Right lung (tissue), 5 donors: ENCODE results near the gene CCDC38. TPM values are rescaled to one million over a fixed set of nuclear protein-coding genes. Genes with fewer than 3 reads are reported as not detected.

Experiments used
- DNase-seq, 2 donors: peaks; one replicate each; pipeline ENCODE4 v3.0.0-alpha.2; 2013
- polyA plus RNA-seq, 5 donors: library from polyadenylated mRNA; unstranded; fragments of 120-200 nt; gene quantifications; one replicate each; pipeline versions ENCODE4 v1.2.1 to v1.2.3, GENCODE V29; 2013; ENCODE audit warnings: inconsistent platforms in 1 of 5, low replicate concordance in 1 of 5; ENCODE audit not compliant: insufficient read length in 5 of 5, insufficient read depth in 1 of 5

Gene CCDC38
- polyA plus RNA-seq, 5 donors = 0.28 to 0.96 (median 0.90) TPM

DNA sequence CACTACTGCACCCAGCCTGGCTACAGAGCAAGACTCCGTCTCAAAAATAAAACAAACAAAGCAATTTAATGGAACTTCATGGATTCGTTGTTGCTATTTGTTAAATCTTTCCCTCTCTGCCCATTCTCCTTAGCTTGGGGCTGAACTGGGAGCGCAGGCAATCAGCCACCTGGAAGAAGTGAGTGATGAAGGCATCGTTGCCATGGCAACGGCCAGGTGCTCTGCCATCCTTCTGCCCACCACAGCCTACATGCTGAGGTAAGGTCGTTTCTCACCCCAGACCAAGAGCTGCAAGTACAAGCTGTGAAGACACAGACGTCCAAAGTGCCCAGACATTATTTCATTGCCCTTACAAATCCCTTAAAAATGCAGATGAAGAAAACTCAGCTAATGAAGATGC is 19.8 kb upstream of the CCDC38 start:
- no peak for DNase-seq

DNA sequence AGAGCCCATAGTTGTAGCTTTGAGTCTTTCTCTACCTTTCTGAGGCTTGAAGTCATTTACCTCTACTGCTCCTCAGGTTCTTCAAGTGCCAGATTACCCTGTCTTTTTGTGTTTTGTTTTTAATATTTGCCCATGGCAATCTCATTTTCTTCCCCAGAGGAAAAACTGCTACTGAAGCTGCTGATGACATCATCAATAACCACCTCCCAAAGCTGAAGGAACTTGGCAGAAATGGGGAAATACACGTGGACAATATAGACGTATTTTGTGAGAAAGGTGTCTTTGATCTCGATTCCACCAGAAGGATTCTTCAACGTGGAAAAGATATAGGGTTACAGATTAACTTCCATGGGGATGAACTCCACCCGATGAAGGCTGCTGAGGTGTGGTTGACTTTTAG is 17.8 kb upstream of the CCDC38 start:
- DNase-seq = no peak

DNA sequence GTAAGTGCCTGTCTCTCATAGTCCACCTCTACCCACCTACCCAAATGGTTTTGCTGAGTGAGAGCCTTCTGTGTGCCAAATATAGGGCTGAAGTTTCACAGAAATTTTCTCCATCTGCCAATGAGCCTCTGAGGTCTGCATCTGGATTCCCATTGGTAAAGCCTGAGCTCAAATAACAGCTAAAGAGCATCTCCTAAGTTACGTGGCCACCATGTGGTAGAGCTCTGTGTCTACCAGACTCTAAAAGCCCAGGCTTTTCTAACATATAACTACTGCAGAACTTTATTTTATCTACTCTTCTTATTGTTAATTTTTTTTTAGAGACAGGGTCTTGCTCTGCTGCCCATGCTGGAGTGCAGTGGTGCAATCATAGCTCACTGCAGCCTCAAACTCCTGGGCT is 16.7 kb upstream of the CCDC38 start:
- no peak for DNase-seq

DNA sequence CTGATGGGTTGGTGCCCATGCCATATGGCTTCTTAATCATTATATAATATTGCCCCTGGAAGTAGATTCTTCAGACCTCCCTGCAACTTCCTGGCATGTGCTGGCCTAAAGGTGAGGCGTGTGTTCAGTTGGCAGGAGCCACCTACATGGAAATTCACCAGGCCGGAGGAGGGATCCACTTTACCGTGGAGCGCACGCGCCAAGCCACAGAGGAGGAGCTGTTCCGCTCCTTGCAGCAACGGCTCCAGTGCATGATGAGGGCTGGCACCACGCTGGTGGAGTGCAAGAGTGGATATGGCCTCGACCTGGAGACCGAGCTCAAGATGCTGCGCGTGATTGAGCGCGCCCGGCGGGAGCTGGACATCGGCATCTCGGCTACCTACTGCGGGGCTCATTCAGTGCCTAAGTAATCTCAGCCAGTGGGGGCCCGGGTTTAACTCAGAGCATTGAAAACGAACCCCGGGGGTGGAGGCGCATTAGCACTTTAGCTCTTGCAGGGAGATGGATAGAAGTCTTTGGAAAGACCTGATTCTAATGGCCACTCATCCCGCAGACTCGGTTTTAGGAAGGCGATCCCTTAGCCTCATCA is 14.2 kb upstream of the CCDC38 start:
- DNase-seq = no peak

DNA sequence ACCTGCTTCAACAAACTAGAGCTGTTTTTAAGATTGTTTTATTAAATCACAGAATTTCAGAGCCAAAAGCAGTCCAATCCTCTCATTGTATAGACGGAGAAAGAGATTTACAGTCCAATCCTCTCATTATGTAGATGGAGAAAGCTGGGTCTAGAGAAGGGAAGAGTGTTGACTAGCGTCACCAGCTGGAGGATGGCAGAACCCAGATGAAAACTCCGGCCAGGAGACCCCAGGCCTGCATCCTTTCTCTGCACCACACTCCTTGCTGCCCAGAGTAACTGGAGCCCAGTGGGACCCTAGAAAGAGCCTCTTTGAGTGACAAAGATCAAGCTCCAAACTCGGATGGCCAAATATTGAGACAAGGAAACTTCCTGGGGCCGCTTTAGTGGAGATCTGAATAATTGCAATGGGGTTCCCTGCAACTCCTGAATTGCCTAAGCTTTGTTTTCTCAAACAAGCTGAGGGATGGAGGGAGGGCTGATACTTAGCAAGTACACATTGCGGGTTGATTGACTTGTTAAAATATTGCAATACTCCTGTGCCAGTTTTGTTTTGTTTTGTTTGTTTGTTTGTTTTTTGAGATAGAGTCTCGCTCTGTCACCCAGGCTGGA is 13.2 kb upstream of the CCDC38 start:
- DNase-seq = no peak

DNA sequence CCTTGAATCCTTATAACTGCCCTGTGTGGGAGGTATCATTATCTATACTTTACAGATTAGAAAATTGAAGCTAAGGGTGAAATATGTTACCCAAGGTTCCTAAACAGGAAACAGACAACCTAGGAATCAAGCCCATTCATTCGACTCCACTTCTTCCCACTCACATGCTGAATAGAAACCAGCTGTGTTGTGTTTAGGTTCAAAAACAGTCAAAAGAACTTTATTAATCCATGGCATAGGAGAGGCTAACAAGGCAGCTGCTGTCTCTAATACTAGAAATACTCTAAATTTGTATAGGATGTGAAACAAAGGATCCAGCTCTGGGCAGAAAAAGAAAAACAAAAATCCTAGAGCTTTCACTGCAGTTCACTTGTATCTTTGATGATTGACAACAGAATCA is 10.6 kb upstream of the CCDC38 start:
- no peak for DNase-seq

DNA sequence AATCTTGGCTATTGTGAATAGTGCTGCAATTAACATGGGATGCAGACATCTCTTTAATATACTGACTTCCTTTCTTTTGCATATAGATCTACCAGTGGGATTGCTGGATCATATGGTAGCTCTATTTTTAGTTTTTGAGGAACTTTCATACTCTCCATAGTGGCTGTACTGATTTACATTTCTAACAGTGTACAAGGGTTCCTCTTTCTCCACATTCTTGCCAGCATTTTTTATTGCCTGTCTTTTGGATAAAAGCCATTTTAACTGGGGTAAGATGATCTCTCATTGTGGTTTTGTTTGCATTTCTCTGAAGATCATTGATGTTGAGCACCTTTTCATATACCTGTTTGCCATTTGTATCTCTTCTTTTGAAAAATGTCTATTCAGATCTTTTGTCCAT is 9.1 kb upstream of the CCDC38 start:
- no peak for DNase-seq

DNA sequence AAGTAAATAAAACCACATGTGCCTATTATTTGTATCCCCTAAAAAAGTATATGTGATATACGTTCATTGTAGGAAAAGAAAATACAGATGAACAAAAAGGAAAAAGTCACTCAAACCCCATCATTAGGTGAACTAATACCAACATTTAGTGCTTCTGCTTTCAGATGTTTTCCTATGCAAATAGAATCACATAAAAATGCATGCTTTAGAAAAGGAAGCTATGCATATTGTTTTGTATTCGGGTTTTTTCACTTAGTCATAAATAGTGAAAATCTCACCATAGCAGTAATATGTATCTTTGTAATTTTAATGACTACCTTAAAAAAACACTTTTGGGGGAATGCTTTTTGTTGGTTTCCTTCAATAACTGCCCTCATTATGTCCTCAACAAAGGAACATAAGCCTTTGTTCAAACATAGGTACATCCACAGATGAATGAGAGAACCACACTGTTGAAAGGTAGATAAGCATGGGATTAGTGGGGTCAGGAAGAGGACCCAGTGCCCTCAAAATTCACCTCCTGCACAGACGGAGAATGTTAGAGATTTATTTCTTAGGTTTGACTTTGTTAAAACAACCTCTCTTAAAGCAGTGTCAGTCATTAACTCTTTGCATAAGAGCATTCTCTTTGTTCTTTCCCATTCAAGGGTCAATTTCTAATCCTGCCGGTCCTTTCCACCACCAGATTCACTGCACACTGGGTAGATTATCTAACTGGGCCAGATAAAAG is 7.2 kb upstream of the CCDC38 start:
- no peak for DNase-seq

DNA sequence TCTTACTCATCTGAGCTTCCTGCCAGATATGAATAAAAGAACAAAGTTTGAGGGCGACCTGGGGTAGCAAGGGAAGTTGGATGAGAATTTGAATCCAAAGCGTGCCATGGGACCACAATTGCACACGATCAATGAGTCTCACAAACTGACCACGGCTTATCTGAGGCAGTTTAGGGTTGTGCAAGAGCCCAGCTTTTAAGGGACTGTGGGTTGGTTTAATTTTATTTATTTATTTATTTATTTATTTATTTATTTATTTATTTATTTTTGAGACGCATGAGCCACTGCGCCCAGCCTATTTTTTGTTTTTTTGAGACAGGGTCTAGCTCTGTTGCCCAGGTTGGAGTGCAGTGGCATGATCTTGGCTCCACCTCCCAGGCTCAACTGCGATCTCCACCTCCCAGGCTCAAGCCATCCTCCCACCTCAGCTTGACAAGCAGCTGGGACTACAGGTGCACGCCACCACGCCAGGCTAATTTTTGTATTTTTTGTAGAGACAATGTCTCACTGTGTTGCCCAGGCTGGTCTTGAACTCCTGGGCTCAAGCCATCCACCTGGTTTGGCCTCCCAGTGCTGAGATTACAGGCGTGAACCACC is 1.8 kb upstream of the CCDC38 start:
- no peak for DNase-seq

DNA sequence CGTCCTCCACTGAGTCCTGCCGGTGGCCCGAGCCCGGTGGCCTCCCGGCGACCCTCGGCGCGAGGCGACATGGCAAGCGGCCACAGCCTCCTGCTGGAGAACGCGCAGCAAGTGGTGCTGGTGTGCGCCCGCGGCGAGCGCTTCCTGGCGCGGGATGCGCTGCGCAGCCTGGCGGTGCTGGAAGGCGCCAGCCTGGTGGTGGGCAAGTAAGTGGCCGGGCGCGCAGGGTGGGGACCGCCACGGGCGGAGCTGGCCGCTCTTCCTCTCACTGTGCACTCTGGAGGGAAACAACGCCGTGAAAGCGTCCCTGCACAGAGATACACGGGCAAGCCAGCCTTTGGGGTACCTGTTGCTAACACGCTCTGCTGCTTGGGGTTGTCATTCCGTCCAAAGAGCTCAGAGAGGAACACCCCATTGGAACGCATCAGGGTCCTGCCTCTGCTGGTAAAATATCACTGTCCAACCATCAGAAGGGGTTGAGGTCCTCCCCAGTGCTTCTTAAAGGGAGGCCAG is 972 bp upstream of the CCDC38 start, which contains the start of gene AMDHD1:
Gene AMDHD1, plus strand, starts transcription at position 2 of the 513 bp plus-strand sequence. Its CDS starts 68 bp downstream, at position 70.
- DNase-seq = peak; percentile 43 to 56

DNA sequence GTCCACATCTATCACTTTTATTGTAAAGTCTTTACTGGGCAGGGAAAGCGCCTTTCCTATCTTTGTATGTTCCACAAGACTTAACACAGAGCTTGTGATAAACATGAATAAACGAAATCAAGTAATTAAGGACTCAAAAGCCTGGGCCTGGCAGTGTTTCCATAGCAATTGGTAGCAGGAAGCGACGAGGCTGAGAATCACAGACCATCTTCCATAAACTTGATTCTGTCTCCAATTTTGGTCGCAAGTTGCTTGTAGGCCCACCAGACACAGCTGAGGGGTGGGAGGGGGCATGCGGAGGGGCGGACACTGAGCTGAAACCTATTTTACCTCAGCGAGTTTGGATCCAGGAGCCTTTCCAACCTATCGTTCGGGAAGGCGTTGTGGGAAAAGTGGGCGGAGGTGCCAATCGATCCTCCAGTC is 302 bp downstream of the CCDC38 start:
- peak; percentile 6 to 8 for DNase-seq

DNA sequence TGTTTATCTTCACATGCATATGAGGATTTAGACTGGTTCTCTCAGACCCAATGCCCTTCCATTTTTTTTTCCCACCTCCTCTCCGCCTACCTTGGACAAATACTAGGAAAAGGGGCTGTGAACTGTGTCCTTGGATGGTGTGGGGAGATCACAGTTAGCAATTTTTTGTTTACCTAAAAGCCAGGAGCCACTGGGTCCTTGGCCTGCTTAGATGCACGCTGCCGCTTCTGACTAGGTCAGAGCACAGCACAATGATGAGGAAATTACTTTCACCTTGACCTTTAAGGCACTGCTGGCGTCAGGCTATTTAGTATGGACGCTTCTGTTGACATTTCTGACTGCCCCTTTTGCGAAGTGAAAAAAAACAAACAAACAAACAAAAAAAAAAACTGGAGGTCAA is 1.9 kb downstream of the CCDC38 start:
- DNase-seq = no peak

DNA sequence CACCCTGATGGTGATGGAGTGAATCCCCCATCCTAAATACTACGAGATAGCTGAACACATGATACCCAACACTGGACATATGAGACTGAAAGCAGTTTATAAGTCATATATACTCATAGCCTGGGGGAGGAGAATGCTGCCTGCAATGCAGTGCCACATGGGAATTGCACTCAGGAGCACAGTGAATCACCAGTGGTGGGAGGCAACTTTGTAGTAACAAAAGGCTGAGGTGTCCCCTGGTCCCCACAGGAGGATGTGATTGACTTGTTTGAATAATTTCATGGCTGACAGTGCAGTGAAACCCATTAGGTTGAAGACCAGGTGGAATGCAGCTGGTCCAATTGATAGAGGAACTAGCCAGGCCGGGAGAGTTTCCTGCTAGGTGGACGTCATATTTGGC is 20.2 kb downstream of the CCDC38 start:
- no peak for DNase-seq

DNA sequence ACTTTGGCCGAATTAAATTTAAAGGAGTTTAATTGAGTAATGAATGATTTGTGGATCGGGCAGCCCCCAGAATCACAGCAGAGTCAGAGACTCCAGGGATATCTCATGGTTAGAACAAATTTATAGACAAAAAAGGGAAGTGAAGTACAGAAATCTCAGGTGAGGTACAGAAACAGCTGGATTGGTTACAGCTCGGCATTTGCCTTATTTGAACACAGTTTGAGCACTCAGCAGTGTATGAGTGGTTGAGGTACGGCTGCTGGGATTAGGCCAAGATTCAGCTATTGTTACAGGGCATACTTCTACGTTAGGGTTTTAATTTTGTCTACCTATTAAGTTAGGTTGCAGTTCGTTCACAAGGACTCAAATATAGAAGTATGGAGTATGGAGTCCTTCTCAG is 23.3 kb downstream of the CCDC38 start:
- DNase-seq = no peak

DNA sequence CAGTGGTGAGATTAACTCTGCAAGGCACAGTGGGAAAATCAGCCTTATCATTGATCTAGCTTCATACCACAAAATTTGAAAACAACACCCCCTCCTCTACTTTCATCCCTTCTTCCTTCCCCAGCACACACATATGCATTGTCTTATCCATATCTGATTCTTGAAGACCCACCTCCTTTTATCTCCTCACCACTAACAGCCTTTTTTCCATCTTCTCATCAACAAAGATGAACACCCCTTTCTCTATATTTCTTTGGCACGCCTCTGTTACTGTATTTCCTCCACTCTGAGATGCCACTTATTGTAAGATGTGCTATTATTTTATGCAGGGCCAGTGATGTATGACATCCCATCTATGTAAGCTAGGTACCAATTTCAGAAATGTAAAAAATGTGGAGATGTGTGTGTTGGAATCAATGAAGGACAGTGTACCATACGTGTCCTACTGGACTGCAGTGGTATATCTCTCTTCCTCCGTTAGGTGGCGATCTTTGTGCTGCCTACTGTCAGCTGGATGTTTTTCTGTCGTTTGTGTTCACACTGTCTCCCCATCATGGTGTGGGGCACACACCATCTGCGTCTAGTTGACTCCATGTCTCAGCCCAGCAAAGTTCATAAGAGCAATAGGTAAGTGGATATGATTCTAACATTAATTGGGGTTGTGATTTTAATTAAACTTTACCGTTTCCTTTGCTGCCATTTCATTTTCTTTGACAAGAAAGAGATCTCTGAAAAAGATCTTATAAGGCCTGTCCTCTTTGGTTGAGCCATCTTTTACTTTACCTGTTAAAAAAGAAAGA is 24.0 kb downstream of the CCDC38 start:
- peak in 1 of 2 donors; percentile 24 for DNase-seq

DNA sequence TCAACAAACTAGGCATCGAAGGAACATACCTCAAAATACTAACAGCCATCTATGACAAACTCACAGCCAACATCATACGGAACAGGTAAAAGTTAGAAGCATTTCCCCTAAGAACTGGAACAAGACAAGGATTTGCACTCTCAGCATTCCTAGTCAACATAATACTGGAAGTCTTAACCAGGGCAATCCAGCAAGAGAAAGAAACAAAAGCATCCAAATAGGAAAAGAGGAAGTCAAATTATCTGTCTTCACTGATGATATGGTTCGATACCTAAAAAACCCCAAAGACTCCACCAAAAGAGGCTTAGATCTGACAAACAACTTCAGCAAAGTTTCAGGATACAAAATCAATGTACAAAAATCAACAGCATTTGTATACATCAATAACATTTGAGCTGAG is 32.5 kb downstream of the CCDC38 start:
- no peak for DNase-seq

DNA sequence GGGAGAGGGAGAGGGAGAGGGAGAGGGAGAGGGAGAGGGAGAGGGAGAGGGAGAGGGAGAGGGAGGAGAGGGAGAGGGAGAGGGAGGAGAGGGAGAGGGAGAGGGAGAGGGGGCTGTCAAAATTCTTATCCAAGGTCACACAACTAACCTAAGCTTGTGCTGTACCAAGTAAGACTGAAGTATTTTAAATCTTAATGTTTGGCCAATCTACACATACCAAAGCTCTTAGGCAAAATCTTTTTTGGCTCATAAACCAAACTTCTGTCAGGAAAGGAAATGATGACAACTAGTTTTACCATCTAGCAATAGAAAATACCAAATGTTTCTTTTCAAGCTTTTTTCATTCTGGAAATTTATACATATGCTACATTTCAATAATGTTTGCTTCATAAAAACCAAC is 33.8 kb downstream of the CCDC38 start:
- DNase-seq = no peak

DNA sequence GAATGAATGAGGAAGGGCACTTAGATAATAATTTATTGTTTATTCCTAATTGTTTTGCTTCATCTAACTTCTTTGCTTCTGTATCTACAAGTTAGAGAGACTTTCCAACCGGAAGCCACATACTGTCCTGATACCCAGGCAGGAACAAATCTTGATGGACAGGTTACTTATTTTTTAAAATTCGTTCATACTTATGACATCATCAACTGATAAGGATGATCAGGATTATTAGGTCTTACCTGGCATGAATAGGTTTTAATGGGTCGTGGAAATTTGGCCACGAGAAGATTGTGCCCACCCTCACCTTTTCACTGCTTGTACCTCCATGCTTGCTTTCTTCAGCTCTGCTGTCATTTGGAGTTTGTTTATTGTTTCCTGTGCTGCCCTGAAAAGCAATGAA is 44.3 kb downstream of the CCDC38 start:
- no peak for DNase-seq

DNA sequence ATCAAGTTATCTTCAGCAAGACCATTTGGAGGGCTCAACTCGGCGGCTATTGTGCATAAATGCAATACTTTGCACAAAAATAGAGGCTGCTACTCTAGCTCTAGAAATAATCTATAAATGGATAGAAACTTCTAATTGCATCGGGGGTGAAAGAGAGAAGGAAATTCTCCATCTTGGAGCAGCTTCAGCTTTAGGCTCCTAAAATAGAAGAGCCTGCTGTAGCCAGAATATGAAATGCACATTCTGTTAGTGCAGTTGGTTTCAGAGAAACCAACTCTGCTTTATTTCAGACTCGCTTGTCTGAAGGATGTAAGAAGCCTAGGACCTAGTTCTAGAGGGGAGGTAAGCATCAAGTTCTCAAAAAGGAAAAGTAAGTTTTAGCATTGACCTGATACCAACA is 45.6 kb downstream of the CCDC38 start:
- no peak for DNase-seq

DNA sequence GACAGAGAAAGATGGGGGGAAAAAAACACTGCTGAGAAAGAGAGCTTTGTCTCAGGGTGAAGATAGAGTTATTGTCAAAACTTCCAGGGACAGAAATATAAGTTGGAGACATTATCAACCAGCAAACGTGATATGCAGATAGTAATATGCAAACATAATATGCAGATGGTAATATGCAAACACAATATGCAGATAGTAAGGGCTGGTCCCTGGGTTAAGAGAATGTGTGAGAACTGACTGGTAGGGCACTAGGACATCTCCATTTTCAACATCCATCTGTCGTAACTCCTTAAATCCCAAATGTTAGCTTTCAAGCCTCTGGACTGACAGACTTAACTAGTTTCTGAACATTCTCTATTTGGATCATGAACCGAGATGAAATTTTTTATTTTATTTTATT is 51.5 kb downstream of the CCDC38 start:
- DNase-seq = no peak

DNA sequence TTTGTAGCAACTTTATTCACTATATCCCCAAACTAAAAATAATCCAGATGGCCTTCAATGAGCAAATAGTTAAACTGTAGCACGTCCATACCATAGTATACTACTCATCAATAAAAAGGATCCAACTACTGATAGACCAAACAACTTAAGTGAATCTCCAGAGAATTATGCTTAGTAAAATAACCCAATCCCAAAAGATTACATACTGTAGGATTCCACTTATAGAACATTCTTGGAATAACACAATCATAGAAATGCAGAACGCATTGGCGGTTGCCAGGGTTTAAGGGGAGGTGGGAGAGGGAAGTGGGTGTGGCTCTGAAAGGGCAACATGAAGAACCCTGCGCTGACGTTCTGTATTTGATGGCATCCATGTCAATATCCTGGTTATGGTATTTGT is 55.1 kb downstream of the CCDC38 start:
- DNase-seq = no peak

DNA sequence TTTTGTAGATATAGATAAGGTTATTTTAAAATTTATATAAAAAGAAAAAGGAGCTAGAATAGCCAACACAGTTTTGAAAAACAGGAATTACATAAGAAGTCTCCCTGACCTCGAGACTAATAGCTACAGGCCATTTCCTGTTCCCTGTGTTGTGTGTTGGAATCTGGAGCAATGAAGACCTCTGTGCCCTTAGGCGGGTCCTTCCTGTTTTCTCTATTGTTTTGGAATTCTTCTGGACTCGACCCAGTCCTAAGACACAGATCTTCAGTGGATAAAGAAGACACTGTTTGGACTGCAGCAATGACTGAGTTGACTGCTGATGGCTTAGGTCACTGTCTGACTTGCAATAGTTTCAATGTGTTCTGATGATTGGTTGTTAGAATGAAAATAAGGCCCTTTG is 57.4 kb downstream of the CCDC38 start:
- DNase-seq = no peak
